ENCODE data around the gene THBS2. TPM values are rescaled to one million over a fixed set of nuclear protein-coding genes. Genes with fewer than 3 reads are reported as not detected.

THBS2 gene
- total and polyA plus RNA-seq, 2 donors, result 2.6 to 4.2 TPM

DNA sequence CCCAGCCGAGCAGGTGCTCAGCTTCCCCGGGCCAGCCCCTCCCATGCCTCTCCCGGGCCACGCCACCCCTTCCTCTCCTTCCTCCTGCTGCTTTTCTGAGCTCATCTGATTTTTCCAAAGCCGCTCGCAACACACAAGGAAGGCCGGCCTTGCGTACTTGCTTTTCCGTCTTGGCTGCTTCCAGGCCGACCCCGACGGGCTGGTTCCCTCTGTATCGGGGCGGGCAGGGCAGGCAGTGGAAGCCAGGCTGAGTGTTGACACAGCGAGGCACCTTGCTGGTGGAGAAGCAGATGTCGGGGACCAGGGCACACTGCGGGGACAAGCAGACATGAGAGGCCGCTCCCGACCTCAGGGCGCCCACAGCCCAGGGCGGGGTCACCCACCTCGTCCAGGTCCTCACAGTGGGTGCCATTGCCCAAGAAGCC, 21.1 kb downstream of the THBS2 start:
- no peaks in the 10 kb centered on the region for H3K27me3 ChIP-seq (ENCODE audit: control insufficient read depth in 2 of 2, insufficient read depth in 1 of 2, low read length in 1 of 2)
- peaks cover 12 to 51% of the 10 kb centered on the region in 2 donors for H3K9me3 ChIP-seq (ENCODE audit: control insufficient read depth in 2 of 2, insufficient read depth in 1 of 2, low read length in 1 of 2)
- WGBS, result 98% methylated on average over 22 of the region's 22 CpGs
- no peaks in the 10 kb centered on the region for H3K4me1 ChIP-seq (ENCODE audit: control insufficient read depth in 2 of 2, insufficient read depth in 2 of 2, low read length in 2 of 2)
- no peak overlapping the region for H3K4me3 ChIP-seq (ENCODE audit: low read length in 2 of 2)
- H3K27ac ChIP-seq (ENCODE audit: low read depth in 1 of 2, low read length in 1 of 2), result no peak overlapping the region
- no peak for DNase-seq (ENCODE audit: low read depth in 6 of 9, low spot score in 9 of 9)
- H3K36me3 ChIP-seq (ENCODE audit: control insufficient read depth in 2 of 2, insufficient read depth in 2 of 2, low read length in 1 of 2), result no peaks in the 10 kb centered on the region

DNA sequence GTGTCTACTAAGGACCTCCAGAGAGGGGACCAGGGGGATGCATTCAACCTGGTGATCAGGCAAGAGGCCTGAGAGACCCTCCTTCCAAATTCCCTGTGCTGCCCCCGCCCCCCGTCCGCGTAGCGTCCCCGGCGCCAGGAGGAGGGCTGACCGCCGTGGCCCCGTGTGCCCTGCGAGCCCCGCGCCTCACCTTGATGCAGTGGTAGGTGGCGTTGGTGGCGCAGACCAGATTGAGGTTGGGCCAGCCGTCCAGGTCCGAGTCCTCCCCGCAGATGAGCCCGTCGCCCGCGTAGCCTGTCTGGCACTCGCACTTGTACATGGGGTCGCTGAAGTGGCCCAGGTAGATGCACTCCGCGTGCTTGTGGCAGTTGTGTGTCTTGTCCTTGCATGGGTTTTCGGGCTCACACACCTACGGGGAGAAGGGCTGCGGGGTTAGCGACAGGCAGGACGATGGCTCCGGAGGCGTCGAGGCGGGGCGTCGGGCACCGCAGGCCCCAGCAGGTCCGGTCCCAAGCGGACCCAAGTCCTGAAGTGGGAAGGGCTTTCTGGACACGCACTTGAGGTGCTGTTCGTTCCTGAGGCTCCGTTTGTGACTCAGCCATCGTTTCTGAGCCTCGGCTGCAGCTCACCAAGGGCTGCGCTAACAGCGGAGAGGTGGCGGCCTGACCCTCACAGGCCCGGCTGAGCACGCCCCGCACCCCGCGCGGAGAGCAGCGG, 21.7 kb downstream of the THBS2 start:
- no peak for DNase-seq (ENCODE audit: low read depth in 6 of 9, low spot score in 9 of 9)
- 98% methylated on average over 55 of the region's 55 CpGs for whole genome bisulfite sequencing
- Histone ChIP-seq H3K36me3 (ENCODE audit: control insufficient read depth in 2 of 2, insufficient read depth in 2 of 2, low read length in 1 of 2) (no peaks in the 10 kb centered on the region), H3K4me3 (ENCODE audit: low read length in 2 of 2) (no peak overlapping the region), H3K27me3 (ENCODE audit: control insufficient read depth in 2 of 2, insufficient read depth in 1 of 2, low read length in 1 of 2) (no peaks in the 10 kb centered on the region), H3K9me3 (ENCODE audit: control insufficient read depth in 2 of 2, insufficient read depth in 1 of 2, low read length in 1 of 2) (peaks cover 12 to 54% of the 10 kb centered on the region in 2 donors), H3K4me1 (ENCODE audit: control insufficient read depth in 2 of 2, insufficient read depth in 2 of 2, low read length in 2 of 2) (no peaks in the 10 kb centered on the region), H3K27ac (ENCODE audit: low read depth in 1 of 2, low read length in 1 of 2) (no peak overlapping the region)

DNA sequence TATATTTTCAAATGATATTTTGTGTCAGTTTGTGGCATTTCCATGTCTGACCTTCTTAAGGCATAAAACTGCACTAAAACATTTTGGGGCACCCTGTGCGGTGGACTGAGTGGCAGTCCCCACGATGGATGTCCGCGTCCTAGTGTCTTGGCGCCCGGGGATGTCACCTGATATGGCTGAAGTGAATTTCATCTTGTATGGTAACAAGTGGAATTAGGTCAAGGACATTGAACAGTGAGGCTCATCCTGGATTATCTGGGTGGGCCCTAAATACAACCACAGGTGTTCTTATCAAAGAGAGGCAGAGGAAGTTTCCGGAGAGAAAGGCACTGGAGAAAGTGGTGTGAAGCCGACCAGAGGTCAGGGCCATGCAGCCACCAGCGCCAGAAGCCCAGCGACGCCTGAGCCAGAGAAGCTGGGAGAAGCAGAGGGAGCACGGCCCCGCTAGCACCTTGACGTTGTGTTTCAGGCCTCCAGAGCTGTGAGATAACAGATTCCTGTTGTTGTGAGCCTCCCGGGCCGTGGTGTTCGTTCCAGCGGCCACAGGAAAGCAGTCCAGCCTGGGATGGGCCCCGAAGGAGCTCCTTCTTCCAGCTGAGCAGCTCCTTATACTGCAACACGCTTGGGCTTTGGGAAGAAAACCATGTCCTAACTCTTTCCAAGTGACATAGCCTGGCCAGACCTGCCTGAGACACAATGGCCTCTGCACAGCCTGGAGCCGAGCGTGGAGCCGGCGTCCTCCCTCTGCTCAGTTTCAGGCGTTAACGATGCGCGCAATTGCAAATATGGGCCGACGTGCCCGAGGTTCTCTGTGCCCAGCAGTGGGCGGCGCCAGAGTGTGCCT, 22.5 kb downstream of the THBS2 start:
- Histone ChIP-seq H3K9me3 (ENCODE audit: control insufficient read depth in 2 of 2, insufficient read depth in 1 of 2, low read length in 1 of 2) (peaks cover 12 to 58% of the 10 kb centered on the region in 2 donors), H3K27me3 (ENCODE audit: control insufficient read depth in 2 of 2, insufficient read depth in 1 of 2, low read length in 1 of 2) (no peaks in the 10 kb centered on the region), H3K36me3 (ENCODE audit: control insufficient read depth in 2 of 2, insufficient read depth in 2 of 2, low read length in 1 of 2) (no peaks in the 10 kb centered on the region), H3K27ac (ENCODE audit: low read depth in 1 of 2, low read length in 1 of 2) (no peak overlapping the region), H3K4me1 (ENCODE audit: control insufficient read depth in 2 of 2, insufficient read depth in 2 of 2, low read length in 2 of 2) (no peaks in the 10 kb centered on the region), H3K4me3 (ENCODE audit: low read length in 2 of 2) (no peak overlapping the region)
- 97% methylated on average over 33 of the region's 33 CpGs for WGBS
- DNase-seq (ENCODE audit: low read depth in 6 of 9, low spot score in 9 of 9), result no peak

DNA sequence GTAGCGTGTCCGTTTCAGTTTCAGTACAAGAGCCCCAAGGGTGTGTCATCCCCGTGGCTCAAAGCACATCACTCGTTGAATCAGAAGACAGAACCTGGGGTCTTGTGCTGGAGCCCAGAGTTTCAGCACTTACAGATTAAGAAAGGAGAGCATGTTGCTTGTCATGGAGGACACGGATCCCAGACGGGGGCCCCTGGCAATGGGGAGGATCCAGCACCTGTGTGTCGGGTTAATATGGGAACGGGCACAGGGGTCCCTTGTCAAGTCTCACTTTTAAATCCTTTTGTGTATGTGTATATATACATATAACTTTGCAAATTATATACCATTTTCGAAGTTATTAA, 23.4 kb downstream of the THBS2 start:
- WGBS, result 90% methylated on average over 9 of the region's 9 CpGs
- Histone ChIP-seq H3K4me3 (ENCODE audit: low read length in 2 of 2) (no peak overlapping the region), H3K36me3 (ENCODE audit: control insufficient read depth in 2 of 2, insufficient read depth in 2 of 2, low read length in 1 of 2) (no peaks in the 10 kb centered on the region), H3K27me3 (ENCODE audit: control insufficient read depth in 2 of 2, insufficient read depth in 1 of 2, low read length in 1 of 2) (no peaks in the 10 kb centered on the region), H3K4me1 (ENCODE audit: control insufficient read depth in 2 of 2, insufficient read depth in 2 of 2, low read length in 2 of 2) (no peaks in the 10 kb centered on the region), H3K27ac (ENCODE audit: low read depth in 1 of 2, low read length in 1 of 2) (no peak overlapping the region), H3K9me3 (ENCODE audit: control insufficient read depth in 2 of 2, insufficient read depth in 1 of 2, low read length in 1 of 2) (peaks cover 13 to 61% of the 10 kb centered on the region in 2 donors)
- no peak for DNase-seq (ENCODE audit: low read depth in 6 of 9, low spot score in 9 of 9)

DNA sequence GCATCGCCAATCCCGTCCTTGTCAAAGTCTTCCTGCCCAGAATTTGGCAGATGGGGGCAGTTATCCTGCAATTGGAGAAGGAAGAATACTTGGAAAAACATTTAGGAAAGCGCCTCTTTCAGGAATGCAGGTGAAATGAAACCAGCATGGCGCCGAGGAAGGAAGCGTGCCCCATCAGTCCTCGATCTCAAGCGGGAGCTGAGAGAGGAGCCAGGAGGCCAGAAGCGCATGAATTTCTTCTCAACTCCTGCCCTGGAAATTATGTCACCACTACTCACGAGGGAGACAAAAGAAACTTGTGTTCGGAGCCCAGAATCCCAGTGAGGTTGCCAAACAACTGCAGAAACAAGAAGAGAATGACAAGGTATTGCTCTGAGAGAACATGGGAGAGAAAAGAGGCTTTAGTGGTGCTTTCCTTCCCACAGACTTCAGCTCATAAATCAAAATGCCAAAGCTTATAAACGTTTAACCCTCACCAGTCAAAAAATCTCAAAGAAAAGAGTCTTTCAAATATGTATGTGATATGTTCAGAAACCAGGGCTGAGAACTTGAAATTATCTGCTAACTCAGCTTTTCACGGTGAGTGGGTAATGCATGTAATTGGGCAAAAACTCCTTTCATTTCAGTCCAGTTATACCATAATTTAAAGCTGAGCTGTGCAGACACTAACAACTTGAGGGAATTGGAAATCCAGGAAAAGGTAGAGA, 23.9 kb downstream of the THBS2 start:
- H3K36me3 ChIP-seq (ENCODE audit: control insufficient read depth in 2 of 2, insufficient read depth in 2 of 2, low read length in 1 of 2), result no peaks in the 10 kb centered on the region
- 53% methylated on average over 13 of the region's 13 CpGs for WGBS

DNA sequence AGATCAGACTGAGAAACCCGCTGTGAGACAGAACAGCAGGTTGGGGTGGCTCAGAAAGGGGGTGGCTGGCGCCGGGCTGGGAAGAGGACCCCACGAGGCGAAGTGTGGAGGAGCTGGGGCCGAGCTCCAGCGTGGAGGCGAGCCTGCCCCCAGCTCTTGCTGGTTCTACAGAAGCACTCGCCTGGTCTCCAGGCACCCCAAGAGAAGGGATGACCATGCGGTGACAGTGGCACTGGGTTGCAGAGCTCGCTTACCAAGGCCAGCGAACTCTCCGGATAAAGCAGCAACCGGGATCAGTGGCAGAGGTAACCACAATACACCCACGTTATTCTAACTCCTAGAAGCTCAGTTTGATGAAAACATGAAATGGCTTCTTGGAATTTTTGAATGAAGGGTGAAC, 26.5 kb downstream of the THBS2 start:
- H3K27me3 ChIP-seq (ENCODE audit: control insufficient read depth in 2 of 2, insufficient read depth in 1 of 2, low read length in 1 of 2), result no peaks in the 10 kb centered on the region
- peaks cover 3 to 42% of the 10 kb centered on the region in 2 donors for H3K9me3 ChIP-seq (ENCODE audit: control insufficient read depth in 2 of 2, insufficient read depth in 1 of 2, low read length in 1 of 2)
- H3K36me3 ChIP-seq (ENCODE audit: control insufficient read depth in 2 of 2, insufficient read depth in 2 of 2, low read length in 1 of 2), result no peaks in the 10 kb centered on the region
- H3K4me1 ChIP-seq (ENCODE audit: control insufficient read depth in 2 of 2, insufficient read depth in 2 of 2, low read length in 2 of 2), result no peaks in the 10 kb centered on the region
- no peak for DNase-seq (ENCODE audit: low read depth in 6 of 9, low spot score in 9 of 9)
- H3K4me3 ChIP-seq (ENCODE audit: low read length in 2 of 2), result no peak overlapping the region
- no peak overlapping the region for H3K27ac ChIP-seq (ENCODE audit: low read depth in 1 of 2, low read length in 1 of 2)
- 96% methylated on average over 15 of the region's 15 CpGs for WGBS

More for the DNA sequence above, 23.9 kb downstream of the THBS2 start:
- no peak for DNase-seq (ENCODE audit: low read depth in 6 of 9, low spot score in 9 of 9)
- Histone ChIP-seq H3K27me3 (ENCODE audit: control insufficient read depth in 2 of 2, insufficient read depth in 1 of 2, low read length in 1 of 2) (no peaks in the 10 kb centered on the region), H3K4me3 (ENCODE audit: low read length in 2 of 2) (no peak overlapping the region), H3K27ac (ENCODE audit: low read depth in 1 of 2, low read length in 1 of 2) (no peak overlapping the region), H3K9me3 (ENCODE audit: control insufficient read depth in 2 of 2, insufficient read depth in 1 of 2, low read length in 1 of 2) (peaks cover 13 to 61% of the 10 kb centered on the region in 2 donors), H3K4me1 (ENCODE audit: control insufficient read depth in 2 of 2, insufficient read depth in 2 of 2, low read length in 2 of 2) (no peaks in the 10 kb centered on the region)

DNA sequence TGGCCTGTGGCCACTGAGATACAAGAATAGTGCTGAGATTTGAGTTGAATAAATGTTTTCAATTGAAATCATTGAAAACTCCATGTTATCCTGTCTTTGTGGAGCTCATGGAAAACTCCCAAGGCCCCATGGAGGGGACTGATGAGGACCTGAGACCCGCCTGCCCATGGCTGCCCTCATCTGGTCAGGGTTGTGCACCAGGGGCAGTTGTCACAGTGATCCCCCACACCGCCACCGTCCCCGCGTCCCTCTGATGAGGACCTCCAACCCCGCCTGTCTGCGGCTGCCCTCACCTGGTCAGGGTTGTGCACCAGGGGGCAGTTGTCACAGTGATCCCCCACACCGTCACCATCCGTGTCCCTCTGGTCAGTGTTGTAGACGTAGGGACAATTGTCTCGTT, 27.8 kb downstream of the THBS2 start:
- Histone ChIP-seq H3K27ac (ENCODE audit: low read depth in 1 of 2, low read length in 1 of 2) (no peak overlapping the region), H3K9me3 (ENCODE audit: control insufficient read depth in 2 of 2, insufficient read depth in 1 of 2, low read length in 1 of 2) (peaks cover 4 to 37% of the 10 kb centered on the region in 2 donors), H3K4me3 (ENCODE audit: low read length in 2 of 2) (no peak overlapping the region), H3K36me3 (ENCODE audit: control insufficient read depth in 2 of 2, insufficient read depth in 2 of 2, low read length in 1 of 2) (no peaks in the 10 kb centered on the region), H3K27me3 (ENCODE audit: control insufficient read depth in 2 of 2, insufficient read depth in 1 of 2, low read length in 1 of 2) (no peaks in the 10 kb centered on the region), H3K4me1 (ENCODE audit: control insufficient read depth in 2 of 2, insufficient read depth in 2 of 2, low read length in 2 of 2) (no peaks in the 10 kb centered on the region)
- no peak for DNase-seq (ENCODE audit: low read depth in 6 of 9, low spot score in 9 of 9)
- WGBS, result 96% methylated on average over 11 of the region's 11 CpGs

DNA sequence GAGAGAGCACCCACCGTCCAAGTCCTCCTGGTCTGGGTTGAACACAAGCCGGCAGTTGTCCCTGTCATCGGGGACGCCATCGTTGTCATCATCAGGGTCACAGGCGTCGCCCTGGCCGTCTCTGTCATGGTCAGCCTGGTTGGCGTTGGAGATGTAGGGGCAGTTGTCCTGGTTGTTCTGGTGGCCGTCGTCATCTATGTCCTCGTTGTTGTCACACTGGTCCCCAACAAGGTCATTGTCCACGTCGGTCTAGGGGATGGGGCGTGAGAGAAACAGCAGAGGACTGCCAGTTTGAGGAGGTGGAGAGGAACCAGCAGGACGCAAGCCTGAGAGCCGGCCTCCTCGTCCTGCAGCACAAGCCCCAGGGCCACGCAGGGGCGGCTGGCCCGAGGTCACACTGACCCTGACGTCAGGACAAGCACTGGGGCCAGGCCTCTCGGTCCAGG, 28.5 kb downstream of the THBS2 start:
- H3K36me3 ChIP-seq (ENCODE audit: control insufficient read depth in 2 of 2, insufficient read depth in 2 of 2, low read length in 1 of 2), result no peaks in the 10 kb centered on the region
- no peak overlapping the region for H3K4me3 ChIP-seq (ENCODE audit: low read length in 2 of 2)
- WGBS, result 96% methylated on average over 23 of the region's 23 CpGs
- no peak overlapping the region for H3K27ac ChIP-seq (ENCODE audit: low read depth in 1 of 2, low read length in 1 of 2)
- peaks cover 4 to 40% of the 10 kb centered on the region in 2 donors for H3K9me3 ChIP-seq (ENCODE audit: control insufficient read depth in 2 of 2, insufficient read depth in 1 of 2, low read length in 1 of 2)
- no peaks in the 10 kb centered on the region for H3K4me1 ChIP-seq (ENCODE audit: control insufficient read depth in 2 of 2, insufficient read depth in 2 of 2, low read length in 2 of 2)
- no peaks in the 10 kb centered on the region for H3K27me3 ChIP-seq (ENCODE audit: control insufficient read depth in 2 of 2, insufficient read depth in 1 of 2, low read length in 1 of 2)
- no peak for DNase-seq (ENCODE audit: low read depth in 6 of 9, low spot score in 9 of 9)

DNA sequence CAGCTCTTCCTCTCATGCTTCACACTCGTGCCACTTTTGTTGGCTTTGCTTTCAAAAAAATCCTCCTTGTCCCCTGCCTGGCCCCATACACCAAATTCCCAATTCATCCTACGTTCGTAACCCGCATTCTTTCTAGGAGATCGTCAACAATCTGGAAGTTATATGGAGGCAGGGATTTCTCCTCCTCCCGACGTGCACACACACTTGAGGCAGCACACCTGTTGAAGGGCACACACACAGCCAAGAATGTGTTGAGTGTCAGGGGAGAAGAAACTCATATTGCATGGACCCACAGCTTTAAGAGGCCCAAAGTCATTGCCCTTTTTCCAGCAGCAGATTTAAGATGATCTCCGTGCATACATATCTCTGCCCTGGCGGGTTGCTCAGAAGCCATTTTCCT, 28.9 kb downstream of the THBS2 start:
- Histone ChIP-seq H3K27ac (ENCODE audit: low read depth in 1 of 2, low read length in 1 of 2) (no peak overlapping the region), H3K4me1 (ENCODE audit: control insufficient read depth in 2 of 2, insufficient read depth in 2 of 2, low read length in 2 of 2) (no peaks in the 10 kb centered on the region), H3K36me3 (ENCODE audit: control insufficient read depth in 2 of 2, insufficient read depth in 2 of 2, low read length in 1 of 2) (no peaks in the 10 kb centered on the region), H3K4me3 (ENCODE audit: low read length in 2 of 2) (no peak overlapping the region), H3K9me3 (ENCODE audit: control insufficient read depth in 2 of 2, insufficient read depth in 1 of 2, low read length in 1 of 2) (peaks cover 4 to 40% of the 10 kb centered on the region in 2 donors), H3K27me3 (ENCODE audit: control insufficient read depth in 2 of 2, insufficient read depth in 1 of 2, low read length in 1 of 2) (no peaks in the 10 kb centered on the region)
- no peak for DNase-seq (ENCODE audit: low read depth in 6 of 9, low spot score in 9 of 9)
- WGBS, result 96% methylated on average over 9 of the region's 9 CpGs
